GM12878 (cell line): ENCODE data around the gene FAM53B. TPM values are rescaled to one million over a fixed set of nuclear protein-coding genes. Genes with fewer than 3 reads are reported as not detected.

Source experiments
- ATF2 ChIP-seq: IDR thresholded peaks from 2 replicates; pipeline ENCODE4 v1.6.1; 2012; ENCODE audit warnings: low read length, inconsistent platforms
- BACH1 ChIP-seq: fragments of 450-650 bp; IDR thresholded peaks from 2 replicates; pipeline ENCODE4 v1.6.1; 2017; ENCODE audit warnings: mild to moderate bottlenecking, borderline replicate concordance
- E2F8 ChIP-seq: fragments of 450-650 bp; IDR thresholded peaks from 2 replicates; pipeline ENCODE4 v1.6.1; 2018; ENCODE audit warnings: mild to moderate bottlenecking, low read depth, moderate library complexity; ENCODE audit not compliant: partially characterized antibody
- HSF1 ChIP-seq: fragments of 150-350 bp; IDR thresholded peaks from 2 replicates; pipeline ENCODE4 v1.6.1; 2014; ENCODE audit warnings: mild to moderate bottlenecking, low read depth, low read length
- KLF5 ChIP-seq: fragments of 450-650 bp; IDR thresholded peaks from 2 replicates; pipeline ENCODE4 v1.6.1; 2014; ENCODE audit warnings: mild to moderate bottlenecking; ENCODE audit not compliant: partially characterized antibody
- PAX8 ChIP-seq: fragments of 450-650 bp; IDR thresholded peaks from 2 replicates; pipeline ENCODE4 v1.6.1; 2017; ENCODE audit warnings: mild to moderate bottlenecking, moderate library complexity
- REST ChIP-seq: IDR thresholded peaks from 2 replicates; pipeline ENCODE4 v1.6.1; 2012; ENCODE audit warnings: mild to moderate bottlenecking, low read depth, low read length
- ZBTB11 ChIP-seq: fragments of 450-650 bp; formaldehyde crosslinking; IDR thresholded peaks from 2 replicates; pipeline ENCODE4 v1.5.0; 2022; ENCODE audit warnings: mild to moderate bottlenecking, missing genetic modification characterization
- ZBTB40 ChIP-seq: fragments of 450-650 bp; IDR thresholded peaks from 2 replicates; pipeline ENCODE4 v1.6.1; 2016; ENCODE audit warnings: mild to moderate bottlenecking, moderate library complexity, borderline replicate concordance
- polyA plus RNA-seq, 11 experiments: library from polyadenylated mRNA; depleted of rRNA in 4 of 11; unstranded in 6 of 11; stranded (reverse) in 5 of 11; fragments of >200 nt; fragmentation: Nextera tagmentation in 4 of 11; fragmentation: Illumina TruSeq in 1 of 11; extraction: Ambion mirVana in 4 of 11; extraction: Trizol in 1 of 11; gene quantifications; 1 replicate in 1 of 11; 2 replicates in 10 of 11; pipeline versions ENCODE4 v1.2.1 to v1.2.3, GENCODE V29; 2011 to 2016; ENCODE audit warnings: inconsistent platforms in 2 of 11, missing spikeins in 2 of 11, low read depth in 1 of 11
- total RNA-seq, 4 experiments: library from RNA; depleted of rRNA in 3 of 4; stranded (reverse); fragments of >200 nt in 3 of 4; fragmentation: Illumina TruSeq in 1 of 4; extraction: Trizol in 1 of 4; gene quantifications; 2 replicates each; pipeline versions ENCODE4 v1.2.1 to v1.2.3, GENCODE V29; 2013 to 2021

FAM53B gene
- total and polyA plus RNA-seq, 10 of the 15 experiments (the other 5 are each of a cell fraction or from before 2014, with no cell fraction given) = 0.05 to 26.3 (median 8.1) TPM

- TF ChIP-seq E2F8 = no peak
- peak; percentile 13; the same call in 1 of the 2 replicates for TF ChIP-seq ZBTB40
- no peak for TF ChIP-seq ZBTB11 (CRISPR knock-in tag)
- TF ChIP-seq REST = no peak
- no peak; the same call in 1 of the 2 replicates for TF ChIP-seq BACH1
- peak; percentile 51 for TF ChIP-seq KLF5
- TF ChIP-seq HSF1 = no peak
- TF ChIP-seq PAX8 = no peak
- TF ChIP-seq ATF2 = no peak; the same call in none of the 2 replicates
These were observed 21.1 kb downstream of the FAM53B start (continued) for GRCh38 chr10:124722798-124723783.
